ENCODE data around the gene EGF.

Gene EGF

DNA sequence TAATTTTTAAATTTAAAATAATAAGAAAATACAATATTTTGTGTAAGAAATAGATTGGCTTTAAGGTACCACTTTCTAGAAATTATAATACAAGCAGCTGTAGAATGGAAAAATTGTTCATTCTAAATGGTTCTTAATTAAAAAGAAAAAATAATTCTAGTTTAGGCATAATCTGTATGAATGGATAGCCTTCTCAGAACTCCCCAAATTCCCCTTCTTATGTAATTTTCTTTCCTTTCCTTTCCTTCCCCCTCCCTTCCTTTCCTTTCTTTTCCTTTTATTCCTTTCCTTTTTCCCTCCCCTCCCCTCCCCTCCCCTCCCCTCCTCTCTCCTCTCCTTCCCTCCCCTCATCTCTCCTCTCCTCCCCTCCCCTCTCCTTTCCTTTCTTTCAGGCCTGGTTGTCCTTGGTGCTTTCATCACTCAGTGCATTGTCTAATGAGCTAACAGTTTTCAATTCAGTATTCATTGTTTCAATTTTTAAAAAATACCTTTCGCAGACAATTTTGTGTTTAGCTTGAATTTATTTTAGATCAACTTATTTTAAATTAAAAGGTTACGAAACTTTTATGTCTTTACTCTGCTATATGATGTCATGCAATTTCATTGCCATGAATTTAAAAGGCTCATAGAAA lies 35.9 kb upstream of the EGF start:
- ChIA-PET CTCF (interaction anchor here (1.3 kb wide), 1 partner anchor 25 kb away, joined by 4 read pairs; no protein-coding TSS in a partner anchor), POLR2A (no interaction called here)
- H3K4me1 ChIP-seq (ENCODE audit: control insufficient read depth, insufficient read depth, low read length) = no peaks in the 10 kb centered on the region; the same call in 1 of the 2 replicates
- no peak overlapping the region for H3K4me3 ChIP-seq (ENCODE audit: low read depth, low read length)
- no peaks in the 10 kb centered on the region for H3K36me3 ChIP-seq (ENCODE audit: control insufficient read depth in 2 of 2, insufficient read depth in 1 of 2, low read length in 2 of 2)
- H3K27ac ChIP-seq (ENCODE audit: extremely low read depth, low read depth, low read length) = no peak overlapping the region
- TF ChIP-seq, protein P1, sequence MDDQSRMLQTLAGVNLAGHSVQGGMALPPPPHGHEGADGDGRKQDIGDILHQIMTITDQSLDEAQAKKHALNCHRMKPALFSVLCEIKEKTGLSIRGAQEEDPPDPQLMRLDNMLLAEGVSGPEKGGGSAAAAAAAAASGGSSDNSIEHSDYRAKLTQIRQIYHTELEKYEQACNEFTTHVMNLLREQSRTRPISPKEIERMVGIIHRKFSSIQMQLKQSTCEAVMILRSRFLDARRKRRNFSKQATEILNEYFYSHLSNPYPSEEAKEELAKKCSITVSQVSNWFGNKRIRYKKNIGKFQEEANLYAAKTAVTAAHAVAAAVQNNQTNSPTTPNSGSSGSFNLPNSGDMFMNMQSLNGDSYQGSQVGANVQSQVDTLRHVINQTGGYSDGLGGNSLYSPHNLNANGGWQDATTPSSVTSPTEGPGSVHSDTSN (CRISPR knock-in tag; IDR thresholded peaks at IDR 0.05) = no peak
- TF ChIP-seq ZNF350 (tag by site-specific recombination; IDR thresholded peaks at IDR 0.05) (no peak), ZNF548 (tag by site-specific recombination; IDR thresholded peaks at IDR 0.05) (no peak), ZNF157 (tag by site-specific recombination; IDR thresholded peaks at IDR 0.05) (no peak), ZNF114 (tag by site-specific recombination; IDR thresholded peaks at IDR 0.05) (no peak), TCF7L2 (IDR thresholded peaks at IDR 0.05; ENCODE audit: borderline replicate concordance, low read depth, low read length) (no peak), SP7 (tag by site-specific recombination; IDR thresholded peaks at IDR 0.05) (no peak), MYNN (tag by site-specific recombination; IDR thresholded peaks at IDR 0.05; ENCODE audit: borderline replicate concordance) (no peak), ZNF214 (tag by site-specific recombination; IDR thresholded peaks at IDR 0.05; ENCODE audit: borderline replicate concordance) (no peak), SP3 (tag by site-specific recombination; IDR thresholded peaks at IDR 0.05) (no peak)
- TF ChIP-seq, protein P2, sequence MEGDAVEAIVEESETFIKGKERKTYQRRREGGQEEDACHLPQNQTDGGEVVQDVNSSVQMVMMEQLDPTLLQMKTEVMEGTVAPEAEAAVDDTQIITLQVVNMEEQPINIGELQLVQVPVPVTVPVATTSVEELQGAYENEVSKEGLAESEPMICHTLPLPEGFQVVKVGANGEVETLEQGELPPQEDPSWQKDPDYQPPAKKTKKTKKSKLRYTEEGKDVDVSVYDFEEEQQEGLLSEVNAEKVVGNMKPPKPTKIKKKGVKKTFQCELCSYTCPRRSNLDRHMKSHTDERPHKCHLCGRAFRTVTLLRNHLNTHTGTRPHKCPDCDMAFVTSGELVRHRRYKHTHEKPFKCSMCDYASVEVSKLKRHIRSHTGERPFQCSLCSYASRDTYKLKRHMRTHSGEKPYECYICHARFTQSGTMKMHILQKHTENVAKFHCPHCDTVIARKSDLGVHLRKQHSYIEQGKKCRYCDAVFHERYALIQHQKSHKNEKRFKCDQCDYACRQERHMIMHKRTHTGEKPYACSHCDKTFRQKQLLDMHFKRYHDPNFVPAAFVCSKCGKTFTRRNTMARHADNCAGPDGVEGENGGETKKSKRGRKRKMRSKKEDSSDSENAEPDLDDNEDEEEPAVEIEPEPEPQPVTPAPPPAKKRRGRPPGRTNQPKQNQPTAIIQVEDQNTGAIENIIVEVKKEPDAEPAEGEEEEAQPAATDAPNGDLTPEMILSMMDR (tag by site-specific recombination; IDR thresholded peaks at IDR 0.05) = no peak
- TF ChIP-seq, protein P3, sequence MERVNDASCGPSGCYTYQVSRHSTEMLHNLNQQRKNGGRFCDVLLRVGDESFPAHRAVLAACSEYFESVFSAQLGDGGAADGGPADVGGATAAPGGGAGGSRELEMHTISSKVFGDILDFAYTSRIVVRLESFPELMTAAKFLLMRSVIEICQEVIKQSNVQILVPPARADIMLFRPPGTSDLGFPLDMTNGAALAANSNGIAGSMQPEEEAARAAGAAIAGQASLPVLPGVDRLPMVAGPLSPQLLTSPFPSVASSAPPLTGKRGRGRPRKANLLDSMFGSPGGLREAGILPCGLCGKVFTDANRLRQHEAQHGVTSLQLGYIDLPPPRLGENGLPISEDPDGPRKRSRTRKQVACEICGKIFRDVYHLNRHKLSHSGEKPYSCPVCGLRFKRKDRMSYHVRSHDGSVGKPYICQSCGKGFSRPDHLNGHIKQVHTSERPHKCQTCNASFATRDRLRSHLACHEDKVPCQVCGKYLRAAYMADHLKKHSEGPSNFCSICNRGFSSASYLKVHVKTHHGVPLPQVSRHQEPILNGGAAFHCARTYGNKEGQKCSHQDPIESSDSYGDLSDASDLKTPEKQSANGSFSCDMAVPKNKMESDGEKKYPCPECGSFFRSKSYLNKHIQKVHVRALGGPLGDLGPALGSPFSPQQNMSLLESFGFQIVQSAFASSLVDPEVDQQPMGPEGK (tag by site-specific recombination; IDR thresholded peaks at IDR 0.05) = no peak
- no peaks in the 10 kb centered on the region for H3K9me3 ChIP-seq (ENCODE audit: control insufficient read depth, insufficient read depth, low read depth, low read length)

DNA sequence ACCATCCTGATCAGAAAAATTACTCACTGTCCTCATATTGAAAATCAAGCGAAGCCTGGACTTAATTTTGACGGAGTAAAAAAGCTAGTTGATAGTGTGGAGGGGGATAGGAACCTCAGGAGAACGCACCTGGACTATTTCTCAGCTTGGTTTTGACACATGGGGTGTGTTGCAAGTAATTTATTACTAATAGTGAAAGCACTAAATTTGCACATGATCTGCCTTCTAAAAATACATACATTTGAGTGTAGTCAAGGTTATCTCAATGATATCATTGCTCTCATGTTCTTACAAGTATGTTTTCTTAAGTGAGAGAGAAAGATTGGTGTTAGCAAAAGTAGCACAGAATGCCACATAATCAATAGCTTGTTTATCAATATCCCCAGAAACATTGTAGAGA lies 35.3 kb upstream of the EGF start:
- no peaks in the 10 kb centered on the region; the same call in 1 of the 2 replicates for H3K4me1 ChIP-seq (ENCODE audit: control insufficient read depth, insufficient read depth, low read length)
- H3K4me3 ChIP-seq (ENCODE audit: low read depth, low read length) = no peak overlapping the region
- ChIA-PET CTCF (interaction anchor here (1.3 kb wide), 1 partner anchor 26 kb away, joined by 4 read pairs; no protein-coding TSS in a partner anchor), POLR2A (no interaction called here)
- H3K36me3 ChIP-seq (ENCODE audit: control insufficient read depth in 2 of 2, insufficient read depth in 1 of 2, low read length in 2 of 2) = no peaks in the 10 kb centered on the region
- H3K9me3 ChIP-seq (ENCODE audit: control insufficient read depth, insufficient read depth, low read depth, low read length) = no peaks in the 10 kb centered on the region
- no peak overlapping the region for H3K27ac ChIP-seq (ENCODE audit: extremely low read depth, low read depth, low read length)
- no peak for TF ChIP-seq ZSCAN30 (tag by site-specific recombination; IDR thresholded peaks at IDR 0.05)
- TF ChIP-seq ZNF157 (tag by site-specific recombination; IDR thresholded peaks at IDR 0.05) = no peak
- TF ChIP-seq, protein P4, sequence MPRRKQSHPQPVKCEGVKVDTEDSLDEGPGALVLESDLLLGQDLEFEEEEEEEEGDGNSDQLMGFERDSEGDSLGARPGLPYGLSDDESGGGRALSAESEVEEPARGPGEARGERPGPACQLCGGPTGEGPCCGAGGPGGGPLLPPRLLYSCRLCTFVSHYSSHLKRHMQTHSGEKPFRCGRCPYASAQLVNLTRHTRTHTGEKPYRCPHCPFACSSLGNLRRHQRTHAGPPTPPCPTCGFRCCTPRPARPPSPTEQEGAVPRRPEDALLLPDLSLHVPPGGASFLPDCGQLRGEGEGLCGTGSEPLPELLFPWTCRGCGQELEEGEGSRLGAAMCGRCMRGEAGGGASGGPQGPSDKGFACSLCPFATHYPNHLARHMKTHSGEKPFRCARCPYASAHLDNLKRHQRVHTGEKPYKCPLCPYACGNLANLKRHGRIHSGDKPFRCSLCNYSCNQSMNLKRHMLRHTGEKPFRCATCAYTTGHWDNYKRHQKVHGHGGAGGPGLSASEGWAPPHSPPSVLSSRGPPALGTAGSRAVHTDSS (tag by site-specific recombination; IDR thresholded peaks at IDR 0.05) = no peak
- no peak for TF ChIP-seq ZNF768 (tag by site-specific recombination; IDR thresholded peaks at IDR 0.05)
- no peak for TF ChIP-seq REPIN1 (tag by site-specific recombination; IDR thresholded peaks at IDR 0.05; ENCODE audit: low read depth)
- TF ChIP-seq, protein P5, sequence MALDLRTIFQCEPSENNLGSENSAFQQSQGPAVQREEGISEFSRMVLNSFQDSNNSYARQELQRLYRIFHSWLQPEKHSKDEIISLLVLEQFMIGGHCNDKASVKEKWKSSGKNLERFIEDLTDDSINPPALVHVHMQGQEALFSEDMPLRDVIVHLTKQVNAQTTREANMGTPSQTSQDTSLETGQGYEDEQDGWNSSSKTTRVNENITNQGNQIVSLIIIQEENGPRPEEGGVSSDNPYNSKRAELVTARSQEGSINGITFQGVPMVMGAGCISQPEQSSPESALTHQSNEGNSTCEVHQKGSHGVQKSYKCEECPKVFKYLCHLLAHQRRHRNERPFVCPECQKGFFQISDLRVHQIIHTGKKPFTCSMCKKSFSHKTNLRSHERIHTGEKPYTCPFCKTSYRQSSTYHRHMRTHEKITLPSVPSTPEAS (tag by site-specific recombination; IDR thresholded peaks at IDR 0.05) = no peak
- TF ChIP-seq ZNF596 (tag by site-specific recombination; IDR thresholded peaks at IDR 0.05) = no peak
- TF ChIP-seq, protein P6, sequence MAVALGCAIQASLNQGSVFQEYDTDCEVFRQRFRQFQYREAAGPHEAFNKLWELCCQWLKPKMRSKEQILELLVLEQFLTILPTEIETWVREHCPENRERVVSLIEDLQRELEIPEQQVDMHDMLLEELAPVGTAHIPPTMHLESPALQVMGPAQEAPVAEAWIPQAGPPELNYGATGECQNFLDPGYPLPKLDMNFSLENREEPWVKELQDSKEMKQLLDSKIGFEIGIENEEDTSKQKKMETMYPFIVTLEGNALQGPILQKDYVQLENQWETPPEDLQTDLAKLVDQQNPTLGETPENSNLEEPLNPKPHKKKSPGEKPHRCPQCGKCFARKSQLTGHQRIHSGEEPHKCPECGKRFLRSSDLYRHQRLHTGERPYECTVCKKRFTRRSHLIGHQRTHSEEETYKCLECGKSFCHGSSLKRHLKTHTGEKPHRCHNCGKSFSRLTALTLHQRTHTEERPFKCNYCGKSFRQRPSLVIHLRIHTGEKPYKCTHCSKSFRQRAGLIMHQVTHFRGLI (tag by site-specific recombination; IDR thresholded peaks at IDR 0.05) = no peak
- TF ChIP-seq ZNF544 (tag by site-specific recombination; IDR thresholded peaks at IDR 0.05) = no peak
- no peak for TF ChIP-seq OSR2 (tag by site-specific recombination; IDR thresholded peaks at IDR 0.05)
- TF ChIP-seq ZNF19 (tag by site-specific recombination; IDR thresholded peaks at IDR 0.05; ENCODE audit: low read depth) = no peak
- TF ChIP-seq ZNF610 (tag by site-specific recombination; IDR thresholded peaks at IDR 0.05; ENCODE audit: borderline replicate concordance) = no peak
